Activated CD4-positive, alpha-beta T cell treated with anti-CD3 and anti-CD28 coated beads for 36 hours (primary cell): ENCODE data around the gene CNOT8. TPM values are rescaled to one million over a fixed set of nuclear protein-coding genes. Genes with fewer than 3 reads are reported as not detected.

ENCODE experiments used
- ATAC-seq: fragments of 200-7000 bp; cut with Tn5 transposase; one replicate; pipeline ENCODE4 v1.10.0; 2021; ENCODE audit warnings: mild to moderate bottlenecking, moderate library complexity
- CTCF ChIA-PET: fragments of 350-600 bp; sonication (Branson Sonifier 250); formaldehyde crosslinking; loops from one replicate; lab custom pipeline; 2021; ENCODE audit warnings: antibody characterized with exemption; lab: Charles Lee
- POLR2A ChIA-PET: fragments of 350-600 bp; sonication (Branson Sonifier 250); formaldehyde crosslinking; loops from one replicate; lab custom pipeline; 2021; ENCODE audit warnings: antibody characterized with exemption, inconsistent platforms; lab: Charles Lee
- DNase-seq: peaks from one replicate; pipeline ENCODE4 v3.0.0-alpha.2; 2020
- H3K27ac Mint-ChIP-seq: one replicate; pipeline ENCODE4 v1.8.0; 2021; ENCODE audit warnings: mixed read lengths
- H3K27me3 Mint-ChIP-seq: one replicate; pipeline ENCODE4 v1.8.0; 2021; ENCODE audit warnings: mixed read lengths
- H3K36me3 Mint-ChIP-seq: one replicate; pipeline ENCODE4 v1.8.0; 2021; ENCODE audit warnings: low read depth, mixed read lengths
- H3K4me1 Mint-ChIP-seq: one replicate; pipeline ENCODE4 v1.8.0; 2021; ENCODE audit warnings: mixed read lengths
- H3K4me3 Mint-ChIP-seq: one replicate; pipeline ENCODE4 v1.8.0; 2021; ENCODE audit warnings: mild to moderate bottlenecking, moderate library complexity, mixed read lengths
- H3K9me3 Mint-ChIP-seq: one replicate; pipeline ENCODE4 v1.8.0; 2021; ENCODE audit warnings: low read depth, mixed read lengths
- intact Hi-C, 2 experiments: fragments of 100-400 bp; cut with DNase I in 1 of 2; cut with micrococcal nuclease in 1 of 2; formaldehyde crosslinking; loops; one replicate each; pipeline versions ENCODE4 v1.14.2 to v1.15.1; 2022 to 2024; cut with DNase I, micrococcal nuclease
- microRNA-seq: library from miRNA; unstranded; fragments of <30 nt; microRNA quantifications from one replicate; pipeline ENCODE4 v1.2.0, GENCODE V29; 2021; ENCODE audit warnings: borderline replicate concordance
- total RNA-seq, 2 experiments: library from RNA; stranded (reverse); gene quantifications; one replicate each; pipeline ENCODE4 v1.2.3, GENCODE V29; 2021

The CNOT8 gene
- total RNA-seq, 2 experiments from 2014 or later = 61.8 to 78.1 TPM

GRCh38 chr5:154923441-154924430 is 65.3 kb downstream of the CNOT8 start:
- intact Hi-C loops = no loop called here
- ATAC-seq (no peak), DNase-seq (no peak)
- Mint-ChIP-seq H3K27ac (no peak overlapping the region), H3K36me3 (peaks cover 52% of the 10 kb centered on the region), H3K4me3 (no peak overlapping the region), H3K27me3 (no peaks in the 10 kb centered on the region), H3K9me3 (no peaks in the 10 kb centered on the region), H3K4me1 (no peaks in the 10 kb centered on the region)
- POLR2A ChIA-PET = no interaction called here
- CTCF ChIA-PET = no interaction called here

Small RNA genes lying within 50 kb of the gene (microRNA-seq; reads per million reads assigned to microRNA genes)
- gene MIR378H = not detected

Other genes with a start within 250 kb of the CNOT8 start
- gene LARP1, start 103.2 kb upstream of the CNOT8 start, total RNA-seq = 100 to 1,000 TPM; 225 to 339 TPM
- gene FAXDC2, start 8.0 kb upstream of the CNOT8 start, total RNA-seq = under 1 TPM in 1 of 2 experiments, not detected in 1; 0.14 TPM
- 10 to 100 TPM; 32.9 to 33.0 TPM for gene GEMIN5, start 79.6 kb downstream of the CNOT8 start, total RNA-seq
- 10 to 100 TPM; 77.2 to 86.7 TPM for gene MRPL22, start 82.4 kb downstream of the CNOT8 start, total RNA-seq
- gene KIF4B, start 155.1 kb downstream of the CNOT8 start, total RNA-seq = under 1 TPM; 0.05 TPM